GM19328 (cell line): Measurements from ENCODE around the gene ETV4.

Source experiments
- ATAC-seq: cut with Tn5 transposase; IDR thresholded peaks from one replicate; pipeline ENCODE4 v1.9.1; 2021; ENCODE audit warnings: mild to moderate bottlenecking, moderate library complexity; ENCODE audit not compliant: unreplicated experiment

ETV4 gene

GRCh38 chr17:43573579-43574321 lies 27.6 kb upstream of the ETV4 start:
- no peak for ATAC-seq

- no peak for ATAC-seq
These were observed 26.3 kb upstream of the ETV4 start for GRCh38 chr17:43572368-43572980.

- no peak for ATAC-seq
These were observed 24.4 kb upstream of the ETV4 start for GRCh38 chr17:43570518-43570928.

- no peak for ATAC-seq
These were observed 22.5 kb upstream of the ETV4 start for GRCh38 chr17:43568506-43569082.

- no peak for ATAC-seq
These were observed 17.8 kb upstream of the ETV4 start for GRCh38 chr17:43563600-43564594.

- no peak for ATAC-seq
These were observed 16.8 kb upstream of the ETV4 start for GRCh38 chr17:43562679-43563599.

- ATAC-seq: no peak
These were observed 14.6 kb upstream of the ETV4 start for GRCh38 chr17:43560461-43561427.

- no peak for ATAC-seq
These were observed 13.1 kb upstream of the ETV4 start for GRCh38 chr17:43559161-43559816.

GRCh38 chr17:43558805-43559160 lies 12.6 kb upstream of the ETV4 start:
- ATAC-seq: no peak

- no peak for ATAC-seq
These were observed 10.2 kb upstream of the ETV4 start for GRCh38 chr17:43556292-43556691.

GRCh38 chr17:43554857-43555256 lies 8.7 kb upstream of the ETV4 start:
- no peak for ATAC-seq

GRCh38 chr17:43553573-43553972 lies 7.4 kb upstream of the ETV4 start:
- ATAC-seq: no peak

GRCh38 chr17:43552229-43552837 lies 6.2 kb upstream of the ETV4 start:
- no peak for ATAC-seq

GRCh38 chr17:43550754-43551153 lies 4.6 kb upstream of the ETV4 start:
- no peak for ATAC-seq

GRCh38 chr17:43549496-43549895 lies 3.4 kb upstream of the ETV4 start:
- no peak for ATAC-seq

GRCh38 chr17:43548689-43549379 lies 2.7 kb upstream of the ETV4 start:
- no peak for ATAC-seq

- ATAC-seq: no peak
These were observed 1.6 kb upstream of the ETV4 start for GRCh38 chr17:43547659-43548256.
